GM21619 (cell line): Measurements from ENCODE around the gene UPF3A.
"Not testable (repeated sequence)": the region's sequence is repeated elsewhere in the genome, so short reads cannot be mapped to it uniquely, and the experiment has no call there.

Experiments used
- ATAC-seq: cut with Tn5 transposase; IDR thresholded peaks from one replicate; pipeline ENCODE4 v1.9.1; 2021; ENCODE audit not compliant: unreplicated experiment

The UPF3A gene

DNA sequence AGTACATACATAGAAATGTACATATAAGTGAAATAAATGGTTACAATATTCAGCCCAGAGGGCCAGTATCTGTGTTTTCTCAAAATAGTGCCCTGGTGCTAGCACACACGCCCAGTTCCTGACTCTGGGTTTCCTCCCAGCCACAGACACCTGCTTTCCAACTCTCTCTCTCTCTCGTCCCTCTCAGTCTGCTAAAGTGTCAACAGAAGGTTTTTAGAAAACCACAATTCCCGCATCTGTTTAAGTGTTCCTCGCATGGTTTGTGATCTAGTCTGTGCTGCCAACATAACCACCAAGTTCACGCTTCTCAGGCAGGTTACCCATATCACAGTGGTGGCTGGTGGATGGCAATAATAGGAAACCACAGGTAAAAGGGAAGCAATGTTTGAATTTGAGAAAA, 17.8 kb upstream of the UPF3A start:
- ATAC-seq = no peak

DNA sequence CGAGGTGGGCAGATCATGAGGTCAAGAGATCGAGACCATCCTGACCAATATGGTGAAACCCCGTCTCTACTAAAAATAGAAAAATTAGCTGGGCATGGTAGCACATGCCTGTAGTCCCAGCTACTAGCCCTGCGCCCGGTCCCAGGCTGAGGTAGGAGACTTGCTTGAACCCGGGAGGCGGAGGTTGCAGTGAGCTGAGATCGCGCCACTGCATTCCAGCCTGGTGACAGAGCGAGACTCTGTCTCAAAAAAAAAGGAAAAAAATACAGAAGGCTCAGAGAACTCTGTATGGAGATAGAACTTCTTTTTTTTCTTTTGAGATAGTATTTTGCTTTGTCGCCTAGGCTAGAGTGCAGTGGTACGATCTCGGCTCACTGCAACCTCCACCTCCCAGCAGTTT, 17.1 kb upstream of the UPF3A start:
- ATAC-seq = not testable (repeated sequence)

- ATAC-seq = no peak
These were observed 16.4 kb upstream of the UPF3A start for GRCh38 chr13:114264886-114265611.

DNA sequence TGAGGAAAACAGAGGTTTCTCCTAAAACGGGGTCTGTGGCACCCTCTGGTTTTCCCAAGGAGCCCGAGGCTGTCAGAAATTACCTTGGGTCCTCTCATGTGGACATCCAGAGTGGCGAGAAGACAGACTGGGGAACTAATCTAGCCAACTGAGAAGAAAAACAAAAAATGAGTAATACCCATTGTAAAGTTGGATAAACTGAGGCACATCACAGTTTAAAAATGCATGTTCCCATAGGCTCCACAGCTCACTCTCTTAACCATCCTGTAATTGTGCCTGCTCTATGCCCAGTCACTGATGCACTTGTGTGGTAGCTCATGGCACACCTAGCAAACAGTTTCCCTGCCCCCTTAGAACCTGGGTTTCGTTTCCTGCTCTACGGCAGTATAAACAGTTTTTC, 15.2 kb upstream of the UPF3A start:
- no peak for ATAC-seq

DNA sequence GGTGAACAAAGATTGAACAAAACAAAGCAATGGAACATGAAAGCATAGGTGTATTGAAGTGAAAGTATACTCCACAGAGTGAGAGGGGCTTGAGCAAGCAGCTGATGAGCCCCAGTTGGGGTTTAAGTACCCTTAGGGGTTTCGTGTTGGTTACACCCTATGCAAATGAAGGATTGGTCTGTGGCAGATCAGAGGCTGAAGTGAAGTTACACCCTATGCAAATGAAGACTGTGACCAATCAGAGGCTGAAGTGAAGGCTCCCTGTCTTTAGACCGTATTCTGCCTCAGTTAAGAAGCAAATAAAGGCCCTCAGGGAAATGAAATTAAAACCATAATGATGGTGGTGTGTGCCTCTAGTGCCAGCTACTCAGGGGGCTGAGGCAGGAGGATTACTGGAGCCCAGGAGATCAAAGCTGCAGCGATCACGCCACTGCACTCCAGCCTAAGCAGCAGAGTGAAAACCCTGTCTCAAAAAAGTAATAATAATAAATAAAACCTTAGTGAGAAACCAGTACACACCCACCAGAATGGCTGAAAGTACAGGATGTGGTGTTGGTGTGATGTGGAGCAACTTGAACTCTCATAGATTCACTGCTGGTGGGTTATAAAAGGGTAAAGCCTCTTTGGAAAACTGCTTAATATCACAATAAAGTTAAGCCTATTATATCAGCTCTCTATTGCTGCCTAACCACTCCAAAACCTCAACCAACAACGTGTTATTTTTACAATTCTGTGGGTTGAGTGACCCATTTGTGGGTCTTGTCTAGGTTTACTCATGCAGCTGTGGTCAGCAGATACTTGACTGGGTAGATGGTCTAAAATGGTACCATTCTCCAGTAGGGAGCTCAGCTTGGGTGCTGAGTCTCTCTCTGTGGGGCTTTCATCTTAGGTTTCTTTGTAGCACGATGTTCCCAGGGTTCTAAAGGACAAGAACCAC, 12.8 kb upstream of the UPF3A start:
- ATAC-seq = no peak

- ATAC-seq = no peak
These were observed 12.1 kb upstream of the UPF3A start for GRCh38 chr13:114269281-114269770.

- no peak for ATAC-seq
These were observed 8.4 kb upstream of the UPF3A start for GRCh38 chr13:114272977-114273376.

- no peak for ATAC-seq
These were observed 6.1 kb upstream of the UPF3A start for GRCh38 chr13:114275304-114275703.

DNA sequence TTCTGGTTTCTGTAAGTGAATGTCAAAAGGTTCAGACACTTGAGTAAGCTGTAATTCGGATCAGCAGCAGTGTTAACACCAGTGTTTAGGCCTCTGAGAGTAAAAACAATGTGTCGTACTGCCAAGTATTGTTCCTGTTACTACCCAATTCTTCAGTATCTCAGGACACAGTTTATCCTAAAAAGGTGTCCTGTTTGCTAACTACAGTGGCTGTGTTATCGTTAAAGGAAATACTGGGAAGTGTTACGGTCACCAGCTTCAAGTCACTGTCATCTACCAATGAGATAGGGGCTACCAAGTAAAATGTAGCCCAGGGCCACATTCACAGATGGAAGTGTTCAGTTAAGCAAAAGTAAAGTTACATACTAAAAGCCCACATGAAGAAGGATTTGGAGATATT, 2.3 kb upstream of the UPF3A start:
- no peak for ATAC-seq

- no peak for ATAC-seq
These were observed 1.5 kb upstream of the UPF3A start for GRCh38 chr13:114279758-114280355.

DNA sequence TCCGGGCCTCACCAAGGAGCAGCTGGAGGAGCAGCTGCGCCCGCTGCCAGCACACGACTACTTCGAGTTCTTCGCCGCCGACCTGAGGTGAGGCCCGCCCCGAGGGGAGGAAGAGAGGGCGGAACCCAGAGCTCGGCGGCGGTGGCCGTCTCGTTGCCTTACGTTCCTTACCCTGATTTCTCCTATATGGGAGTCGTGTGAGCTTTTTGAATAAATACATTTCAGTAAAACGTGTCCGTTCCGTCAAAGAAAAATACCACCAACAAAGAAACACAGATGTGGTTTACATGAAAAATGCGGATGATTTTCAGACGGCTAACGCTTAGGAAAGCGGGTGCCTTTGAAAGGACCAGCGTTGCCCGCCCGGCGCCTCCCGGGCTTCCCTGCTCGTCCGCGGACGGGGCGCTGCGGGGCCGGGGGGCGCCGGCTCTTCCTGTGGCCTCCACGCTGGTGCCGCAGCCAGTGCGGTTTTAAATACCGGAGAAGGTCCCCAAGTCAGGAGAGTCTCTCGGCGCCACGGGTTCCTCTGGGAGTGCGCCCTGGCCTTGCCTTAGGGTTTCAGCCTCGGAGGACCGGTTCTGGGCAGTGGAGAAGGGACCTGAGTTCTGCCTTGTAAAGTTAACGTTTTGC, 755 bp downstream of the UPF3A start:
- ATAC-seq = peak; percentile 39

- ATAC-seq = no peak
These were observed 2.2 kb downstream of the UPF3A start for GRCh38 chr13:114283576-114283975.

DNA sequence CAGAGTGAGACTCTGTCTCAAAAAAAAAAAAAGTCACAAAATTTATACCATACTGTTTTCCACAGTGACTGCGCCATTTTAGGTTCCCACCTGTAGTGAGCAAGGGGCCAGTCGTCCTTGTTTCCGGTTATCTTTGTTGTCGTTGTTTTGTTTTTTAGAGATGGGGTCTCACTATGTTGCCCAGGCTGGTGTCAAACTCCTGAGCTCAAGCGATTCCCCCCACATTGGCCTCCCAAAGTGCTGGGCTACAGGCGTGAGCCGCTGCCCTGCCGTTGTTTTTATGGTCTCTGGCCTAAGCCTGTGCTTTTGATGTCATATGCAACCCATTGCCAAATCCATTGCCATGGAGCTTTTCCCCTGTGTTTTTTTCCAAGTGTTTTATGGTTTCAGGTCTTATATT, 3.3 kb downstream of the UPF3A start:
- no peak for ATAC-seq

- ATAC-seq = no peak
These were observed 3.9 kb downstream of the UPF3A start for GRCh38 chr13:114285166-114285808.

DNA sequence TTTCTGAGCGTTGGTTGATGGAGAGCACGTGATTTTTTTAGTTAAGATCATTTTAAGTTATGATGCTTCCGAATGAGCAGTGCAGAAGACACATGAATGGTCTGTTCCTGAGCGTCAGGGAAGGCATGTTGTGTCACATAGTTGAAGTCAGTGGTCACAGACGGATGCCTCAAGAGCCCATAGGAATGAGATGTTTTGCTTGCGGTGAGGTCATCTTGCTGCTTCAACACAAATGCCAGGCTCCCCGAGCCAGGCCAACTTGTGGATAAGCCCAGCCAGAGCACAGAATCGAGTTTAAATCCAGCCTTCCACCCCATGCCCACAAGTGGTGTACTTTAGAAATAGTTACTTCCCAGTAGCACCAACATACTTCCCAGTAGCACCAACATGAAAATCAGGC, 5.4 kb downstream of the UPF3A start:
- ATAC-seq = no peak

- ATAC-seq = no peak
These were observed 6.8 kb downstream of the UPF3A start for GRCh38 chr13:114288157-114288591.

- ATAC-seq = no peak
These were observed 15.0 kb downstream of the UPF3A start for GRCh38 chr13:114296448-114296847.

DNA sequence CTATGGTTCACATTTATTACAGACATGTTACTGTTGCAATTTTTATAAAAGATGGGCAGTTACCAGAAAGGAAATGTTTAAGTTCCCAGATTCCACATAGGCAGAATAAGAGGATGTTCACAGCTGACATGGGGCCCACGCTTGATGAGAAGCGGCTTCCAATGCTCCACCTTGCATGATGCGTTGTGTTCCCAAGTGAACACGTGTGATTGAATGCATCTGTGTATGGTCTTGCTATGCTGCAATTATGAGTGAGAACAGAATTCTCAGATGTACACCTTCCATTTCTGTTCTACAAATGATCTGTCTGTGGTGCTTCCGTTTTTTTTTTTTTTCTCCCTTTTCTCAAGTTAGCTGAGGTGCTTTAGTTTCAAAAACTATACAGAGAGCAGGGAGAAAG, 15.5 kb downstream of the UPF3A start:
- no peak for ATAC-seq

DNA sequence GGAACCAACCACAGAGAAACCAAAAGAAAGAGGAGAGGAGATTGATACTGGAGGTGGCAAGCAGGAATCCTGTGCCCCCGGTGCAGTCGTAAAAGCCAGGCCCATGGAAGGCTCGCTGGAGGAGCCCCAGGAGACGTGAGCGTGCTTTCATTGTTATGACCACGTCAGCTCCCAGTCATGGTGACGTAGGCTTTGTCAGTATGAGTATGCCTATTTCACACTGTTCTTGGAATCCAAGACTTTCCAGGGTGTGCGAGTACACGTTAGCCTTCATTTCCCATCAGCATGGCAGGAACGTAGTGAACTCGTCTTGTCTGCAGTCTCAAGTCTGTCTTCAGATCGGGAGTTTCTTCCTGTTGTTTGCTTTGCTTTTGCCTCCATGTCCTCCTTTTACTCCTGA, 17.5 kb downstream of the UPF3A start:
- no peak for ATAC-seq

DNA sequence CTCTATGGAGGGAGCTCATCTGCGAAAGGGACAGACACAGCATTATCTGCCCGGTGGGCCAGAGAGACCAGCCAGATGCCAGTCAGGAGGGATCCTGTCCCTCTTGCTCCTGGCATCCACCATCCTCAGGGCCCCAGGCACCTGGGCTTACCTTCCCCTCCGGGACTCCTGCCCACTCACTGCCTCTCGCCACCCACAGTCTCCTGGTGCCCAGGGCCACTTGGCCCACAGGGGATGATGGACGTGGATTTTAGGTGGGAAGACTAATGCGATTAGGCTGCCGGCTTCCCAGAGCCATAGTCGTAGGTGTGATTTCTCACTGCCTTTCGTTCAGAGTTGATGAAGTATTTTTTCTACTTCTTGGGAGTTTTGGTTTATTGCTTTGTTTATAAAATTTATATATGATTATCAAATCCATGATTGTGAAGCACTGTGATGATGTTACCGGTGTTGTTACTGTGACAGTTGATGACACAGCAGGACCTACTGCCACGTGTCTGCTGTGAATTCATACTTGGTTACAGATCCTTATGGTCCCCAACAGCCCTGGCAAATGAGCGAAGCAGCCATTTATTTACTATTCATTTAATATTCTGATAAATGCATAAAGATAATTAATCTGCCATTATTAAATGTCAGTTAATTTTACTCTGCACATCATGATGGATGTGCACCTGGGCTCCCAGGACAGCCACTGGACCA, 18.4 kb downstream of the UPF3A start:
- no peak for ATAC-seq
